ENCODE measurements around the gene HSPA4. TPM values are rescaled to one million over a fixed set of nuclear protein-coding genes. Genes with fewer than 3 reads are reported as not detected.

HSPA4 gene
- total RNA-seq, 2 donors from 2014 or later, result 51.1 to 73.5 TPM

GRCh38 chr5:133119233-133119711, 67.5 kb downstream of the HSPA4 start:
- Histone ChIP-seq H3K27me3 (replicated peaks; ENCODE audit: insufficient read depth) (no peaks in the 10 kb centered on the region), H3K9me3 (no peaks in the 10 kb centered on the region), H3K4me1 (replicated peaks) (no peaks in the 10 kb centered on the region), H3K36me3 (no peaks in the 10 kb centered on the region), H3K4me3 (no peak overlapping the region), H3K27ac (no peak overlapping the region)
- intact Hi-C loops (cut with DNase I), result loop anchor here (10.0 kb wide), 2 partner anchors 296 to 486 kb away; no protein-coding TSS in a partner anchor
- no peak for TF ChIP-seq POLR2AphosphoS5 (IDR thresholded peaks at IDR 0.05)
- TF ChIP-seq, protein P1, sequence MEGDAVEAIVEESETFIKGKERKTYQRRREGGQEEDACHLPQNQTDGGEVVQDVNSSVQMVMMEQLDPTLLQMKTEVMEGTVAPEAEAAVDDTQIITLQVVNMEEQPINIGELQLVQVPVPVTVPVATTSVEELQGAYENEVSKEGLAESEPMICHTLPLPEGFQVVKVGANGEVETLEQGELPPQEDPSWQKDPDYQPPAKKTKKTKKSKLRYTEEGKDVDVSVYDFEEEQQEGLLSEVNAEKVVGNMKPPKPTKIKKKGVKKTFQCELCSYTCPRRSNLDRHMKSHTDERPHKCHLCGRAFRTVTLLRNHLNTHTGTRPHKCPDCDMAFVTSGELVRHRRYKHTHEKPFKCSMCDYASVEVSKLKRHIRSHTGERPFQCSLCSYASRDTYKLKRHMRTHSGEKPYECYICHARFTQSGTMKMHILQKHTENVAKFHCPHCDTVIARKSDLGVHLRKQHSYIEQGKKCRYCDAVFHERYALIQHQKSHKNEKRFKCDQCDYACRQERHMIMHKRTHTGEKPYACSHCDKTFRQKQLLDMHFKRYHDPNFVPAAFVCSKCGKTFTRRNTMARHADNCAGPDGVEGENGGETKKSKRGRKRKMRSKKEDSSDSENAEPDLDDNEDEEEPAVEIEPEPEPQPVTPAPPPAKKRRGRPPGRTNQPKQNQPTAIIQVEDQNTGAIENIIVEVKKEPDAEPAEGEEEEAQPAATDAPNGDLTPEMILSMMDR (IDR thresholded peaks at IDR 0.05), result no peak
- DNase-seq (ENCODE audit: low spot score), result no peak
- WGBS, result 66% methylated on average over 4 of the region's 4 CpGs

GRCh38 chr5:133120156-133120750, 68.4 kb downstream of the HSPA4 start:
- H3K9me3 ChIP-seq, result no peaks in the 10 kb centered on the region
- H3K27ac ChIP-seq, result no peak overlapping the region
- 56% methylated on average over 7 of the region's 7 CpGs for WGBS
- TF ChIP-seq, protein P1 (IDR thresholded peaks at IDR 0.05), result no peak
- TF ChIP-seq POLR2AphosphoS5 (IDR thresholded peaks at IDR 0.05) (no peak), POLR2A (IDR thresholded peaks at IDR 0.05) (no peak)
- no peak overlapping the region for H3K4me3 ChIP-seq
- no peak for DNase-seq (ENCODE audit: low spot score)
- H3K36me3 ChIP-seq, result no peaks in the 10 kb centered on the region
- no peaks in the 10 kb centered on the region for H3K4me1 ChIP-seq (replicated peaks)
- intact Hi-C loops (cut with DNase I), result no loop called here
- H3K27me3 ChIP-seq (replicated peaks; ENCODE audit: insufficient read depth), result no peaks in the 10 kb centered on the region

GRCh38 chr5:133121080-133121479, 69.3 kb downstream of the HSPA4 start:
- Histone ChIP-seq H3K4me1 (replicated peaks) (no peaks in the 10 kb centered on the region), H3K27ac (no peak overlapping the region), H3K36me3 (no peaks in the 10 kb centered on the region), H3K9me3 (no peaks in the 10 kb centered on the region), H3K4me3 (no peak overlapping the region), H3K27me3 (replicated peaks; ENCODE audit: insufficient read depth) (no peaks in the 10 kb centered on the region)
- WGBS, result 48% methylated on average over 2 of the region's 2 CpGs
- intact Hi-C loops (cut with DNase I), result no loop called here
- DNase-seq (ENCODE audit: low spot score), result no peak
- TF ChIP-seq, protein P1 (IDR thresholded peaks at IDR 0.05), result no peak
- no peak for TF ChIP-seq POLR2A (IDR thresholded peaks at IDR 0.05)
- TF ChIP-seq POLR2AphosphoS5 (IDR thresholded peaks at IDR 0.05), result peak; percentile 9

DNA sequence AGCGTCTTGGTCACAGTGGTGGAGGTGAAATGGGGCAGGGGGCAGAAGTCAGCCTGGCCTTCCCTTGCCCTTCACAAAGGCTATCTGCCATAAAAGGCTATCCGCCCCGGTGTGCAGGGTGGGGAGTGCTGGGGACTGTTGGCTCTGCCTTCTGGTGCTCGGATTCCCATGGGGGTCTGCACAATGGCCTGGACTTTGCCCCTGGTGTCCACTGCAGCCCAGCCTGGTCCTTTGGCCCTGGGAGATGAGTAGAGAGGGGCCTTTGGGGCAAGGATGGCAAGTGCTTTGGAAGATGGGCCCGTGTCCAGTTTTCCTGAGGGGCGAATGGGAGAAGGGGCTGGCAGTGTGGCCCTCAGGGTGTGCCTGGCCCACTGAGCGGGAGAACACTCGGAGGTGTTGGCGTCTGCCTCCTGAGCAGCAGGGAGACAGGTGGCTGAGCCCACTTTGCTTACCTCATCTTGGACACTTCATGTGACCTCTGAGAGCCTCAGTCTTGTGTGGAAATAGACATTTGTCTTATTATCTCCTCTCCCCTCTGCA, 69.9 kb downstream of the HSPA4 start:
- Histone ChIP-seq H3K9me3 (no peaks in the 10 kb centered on the region), H3K27me3 (replicated peaks; ENCODE audit: insufficient read depth) (no peaks in the 10 kb centered on the region), H3K27ac (no peak overlapping the region), H3K36me3 (no peaks in the 10 kb centered on the region), H3K4me1 (replicated peaks) (no peaks in the 10 kb centered on the region), H3K4me3 (no peak overlapping the region)
- no peak for DNase-seq (ENCODE audit: low spot score)
- TF ChIP-seq, protein P1 (IDR thresholded peaks at IDR 0.05), result no peak
- TF ChIP-seq POLR2A (IDR thresholded peaks at IDR 0.05) (no peak), POLR2AphosphoS5 (IDR thresholded peaks at IDR 0.05) (no peak)
- intact Hi-C loops (cut with DNase I), result no loop called here
- 94% methylated on average over 9 of the region's 9 CpGs for WGBS

DNA sequence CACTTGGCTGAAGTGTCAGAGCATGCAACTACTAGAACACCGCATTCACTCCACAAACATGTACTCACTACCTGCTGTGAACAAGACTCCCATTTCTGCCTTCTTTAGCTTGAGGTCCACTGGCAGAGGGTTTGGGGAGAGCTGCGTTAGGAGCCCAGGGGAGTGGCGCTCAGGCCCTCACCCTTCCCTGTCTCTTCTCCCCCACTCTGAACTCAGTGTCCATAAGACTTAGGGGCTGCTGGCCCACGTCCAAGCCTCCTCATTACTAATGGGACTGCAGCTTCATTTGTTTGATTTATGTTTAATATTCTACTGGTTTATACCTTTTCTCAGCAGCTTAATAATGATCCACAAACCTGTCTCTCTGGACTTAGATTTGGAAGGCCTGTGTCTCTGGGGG, 70.9 kb downstream of the HSPA4 start:
- Histone ChIP-seq H3K9me3 (no peaks in the 10 kb centered on the region), H3K27me3 (replicated peaks; ENCODE audit: insufficient read depth) (no peaks in the 10 kb centered on the region), H3K27ac (no peak overlapping the region), H3K4me1 (replicated peaks) (no peaks in the 10 kb centered on the region), H3K4me3 (no peak overlapping the region), H3K36me3 (no peaks in the 10 kb centered on the region)
- intact Hi-C loops (cut with DNase I), result no loop called here
- 79% methylated on average over 4 of the region's 4 CpGs for WGBS
- TF ChIP-seq POLR2AphosphoS5 (IDR thresholded peaks at IDR 0.05) (no peak), POLR2A (IDR thresholded peaks at IDR 0.05) (no peak)
- TF ChIP-seq, protein P1 (IDR thresholded peaks at IDR 0.05), result no peak
- no peak for DNase-seq (ENCODE audit: low spot score)

Data from prostate gland (tissue), 2 donors.